HG02678 (cell line): Measurements from ENCODE around the gene CBX1.

Experiments
- ATAC-seq: cut with Tn5 transposase; IDR thresholded peaks from one replicate; pipeline ENCODE4 v1.9.1; 2021; ENCODE audit warnings: mild to moderate bottlenecking, moderate library complexity; ENCODE audit not compliant: unreplicated experiment

The CBX1 gene

DNA sequence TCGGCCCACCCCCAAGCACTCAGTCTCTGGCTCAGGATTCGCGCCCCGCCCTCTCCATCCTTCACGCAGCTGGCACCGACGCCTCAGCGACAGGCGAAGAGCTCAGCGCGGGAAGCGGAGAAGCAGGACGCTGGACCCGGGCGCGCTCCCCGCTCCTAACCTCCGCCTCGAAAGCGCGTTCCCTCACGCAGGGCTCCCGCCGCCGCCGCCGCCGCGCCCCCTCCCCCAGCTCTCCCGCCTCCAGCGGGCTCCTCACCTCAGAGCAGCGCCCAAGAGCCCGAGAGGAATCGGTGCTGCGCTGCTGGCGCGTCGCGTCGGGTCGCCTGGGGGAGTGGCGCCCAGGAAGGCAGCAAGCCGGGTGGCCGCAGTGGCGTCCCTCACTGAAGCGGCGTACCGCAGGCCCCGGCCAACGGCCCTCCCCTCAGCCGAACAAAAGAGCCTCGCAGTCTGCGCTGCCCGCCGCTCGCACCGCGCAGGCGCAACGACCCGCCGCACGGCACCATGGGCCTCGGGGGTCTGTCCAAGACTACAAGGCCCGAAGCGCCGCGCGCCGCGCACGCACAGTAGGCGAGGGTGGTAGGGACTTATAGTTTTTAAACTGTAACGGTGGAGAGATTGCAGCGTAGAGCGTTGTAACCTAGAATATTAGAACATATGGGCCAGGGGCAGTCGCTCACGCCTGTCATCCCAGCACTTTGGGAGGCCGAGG lies at the start of gene CBX1:
Gene CBX1, minus strand, starts transcription at position 467 of the 709 bp plus-strand sequence. CDS start 24,474 bp downstream, outside the sequence.
- peak; percentile 92 for ATAC-seq

DNA sequence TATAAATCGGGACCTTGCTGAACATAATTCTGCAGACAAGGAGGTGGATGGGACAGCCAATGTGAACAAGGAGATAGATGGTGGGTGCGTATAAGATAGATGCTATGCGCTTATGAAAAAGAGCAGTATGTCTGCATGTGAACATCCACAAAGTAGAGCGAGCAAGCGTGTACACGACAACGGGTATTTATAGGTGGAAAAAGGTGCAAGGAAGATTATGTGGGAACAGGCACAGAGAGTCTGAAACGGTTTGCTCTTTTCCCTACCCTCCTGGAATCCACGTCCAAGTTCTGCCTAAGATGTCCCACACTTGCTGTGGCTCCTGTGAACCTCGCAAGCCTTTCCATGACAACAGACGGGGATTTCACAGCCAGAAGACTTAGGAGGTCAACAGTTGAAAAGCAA lies 49.3 kb upstream of the CBX1 start:
- no peak for ATAC-seq

DNA sequence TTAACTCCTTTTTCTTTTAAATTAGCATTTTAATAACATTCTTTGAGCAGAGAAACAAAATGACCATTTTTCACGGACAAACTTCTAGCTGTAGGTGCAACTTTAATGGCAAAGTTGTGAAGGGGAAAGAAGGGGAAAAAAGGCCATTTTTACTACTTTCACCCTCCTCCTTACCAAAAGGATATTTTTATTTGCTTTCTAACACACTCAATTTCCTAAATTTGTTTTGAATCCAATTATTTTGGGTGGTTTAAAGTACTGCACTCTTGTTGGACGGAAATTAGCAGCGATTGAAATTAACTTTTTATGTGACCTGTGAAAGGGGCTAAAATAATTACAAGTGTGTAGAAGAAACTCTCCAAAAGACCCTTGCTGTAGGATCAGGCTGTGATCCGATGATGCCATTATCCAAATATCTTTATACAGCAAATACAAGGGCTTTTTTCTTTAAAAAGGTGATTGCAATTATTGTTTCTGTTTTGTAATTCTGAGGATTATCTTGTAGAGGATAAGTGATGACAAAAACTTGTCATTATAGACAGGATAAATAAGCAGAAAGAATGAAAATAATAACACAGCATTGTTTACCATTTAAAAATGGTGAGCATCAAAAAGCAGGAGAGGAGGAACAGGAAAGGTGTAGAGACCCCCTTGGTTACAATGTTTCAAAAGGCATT lies 48.6 kb upstream of the CBX1 start:
- ATAC-seq = no peak

DNA sequence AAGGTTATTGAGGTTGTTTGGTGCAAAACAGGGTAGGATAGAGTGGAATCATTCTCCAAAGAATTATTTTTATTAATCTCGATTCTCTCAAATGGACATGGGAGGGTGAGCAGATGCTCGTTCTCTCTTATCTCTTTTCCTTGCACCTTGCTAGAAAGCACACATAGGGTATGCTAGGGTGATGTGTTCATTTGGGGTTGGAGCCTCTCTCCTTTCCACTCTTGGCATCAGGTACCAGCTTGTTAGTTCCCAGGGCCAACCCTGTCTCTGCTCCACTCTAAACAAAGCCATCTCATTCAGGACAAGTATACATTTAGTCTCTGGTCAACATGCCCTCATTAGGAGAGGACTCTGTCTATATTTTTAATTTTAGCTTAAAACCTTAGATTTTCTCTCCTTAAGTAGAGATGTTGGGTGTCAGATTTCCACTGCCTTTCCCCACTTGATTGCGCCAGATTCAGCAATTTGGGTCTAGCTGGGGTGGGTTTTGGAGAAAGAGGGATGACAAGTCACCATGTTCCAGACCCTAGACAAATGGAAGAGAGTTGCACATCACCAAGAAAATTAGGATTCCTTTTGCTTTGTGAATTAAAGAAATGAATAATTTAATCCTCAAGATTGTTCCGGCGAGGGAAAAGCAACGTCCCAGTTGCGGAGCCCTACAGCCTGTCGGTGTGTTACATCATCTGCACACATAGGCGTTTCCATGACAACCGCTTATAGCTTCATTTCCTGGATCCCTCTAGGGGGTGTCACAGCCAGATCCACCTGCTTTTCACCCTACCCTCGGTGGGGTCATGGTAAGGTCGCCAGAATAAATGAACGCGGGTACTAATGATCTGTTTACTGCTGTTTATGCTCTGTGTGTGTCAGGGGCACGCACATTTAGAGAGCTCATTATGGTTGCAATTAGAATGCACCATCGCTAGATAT lies 47.8 kb upstream of the CBX1 start:
- no peak for ATAC-seq

DNA sequence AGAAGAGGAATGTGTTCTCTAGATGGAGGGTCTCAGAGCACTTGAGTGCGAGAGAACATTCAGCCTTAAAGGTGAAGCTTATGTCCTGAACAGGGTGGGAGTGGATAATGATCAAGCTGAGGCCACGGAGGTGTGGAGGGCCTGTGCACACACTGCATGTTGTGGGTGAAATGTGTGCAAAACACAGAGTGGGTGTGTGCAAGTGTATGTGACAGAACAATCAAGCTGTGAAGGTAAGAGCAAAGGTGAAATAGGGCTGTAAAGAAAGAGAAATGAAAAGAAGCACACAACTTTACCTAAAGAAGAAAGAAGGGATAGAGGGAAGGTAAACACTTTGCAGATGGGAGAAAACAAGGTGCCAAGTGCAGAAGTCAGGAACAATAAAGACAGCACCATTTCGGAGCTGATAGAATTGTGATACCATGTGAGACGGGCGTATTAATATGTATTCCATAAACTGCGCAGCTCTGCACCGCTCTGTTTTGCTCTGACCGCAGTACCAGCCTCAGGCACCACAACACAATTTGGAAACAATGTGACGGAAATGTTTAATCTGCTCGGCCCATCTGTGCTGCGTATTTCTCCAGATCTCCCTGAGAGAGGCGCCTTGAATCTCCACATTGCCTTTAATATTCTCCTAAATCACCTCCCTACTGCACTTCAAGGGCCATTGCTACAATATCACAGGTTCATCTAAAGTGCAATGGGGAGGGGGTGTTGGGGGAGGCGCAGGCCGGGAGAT lies 46.9 kb upstream of the CBX1 start:
- no peak for ATAC-seq

DNA sequence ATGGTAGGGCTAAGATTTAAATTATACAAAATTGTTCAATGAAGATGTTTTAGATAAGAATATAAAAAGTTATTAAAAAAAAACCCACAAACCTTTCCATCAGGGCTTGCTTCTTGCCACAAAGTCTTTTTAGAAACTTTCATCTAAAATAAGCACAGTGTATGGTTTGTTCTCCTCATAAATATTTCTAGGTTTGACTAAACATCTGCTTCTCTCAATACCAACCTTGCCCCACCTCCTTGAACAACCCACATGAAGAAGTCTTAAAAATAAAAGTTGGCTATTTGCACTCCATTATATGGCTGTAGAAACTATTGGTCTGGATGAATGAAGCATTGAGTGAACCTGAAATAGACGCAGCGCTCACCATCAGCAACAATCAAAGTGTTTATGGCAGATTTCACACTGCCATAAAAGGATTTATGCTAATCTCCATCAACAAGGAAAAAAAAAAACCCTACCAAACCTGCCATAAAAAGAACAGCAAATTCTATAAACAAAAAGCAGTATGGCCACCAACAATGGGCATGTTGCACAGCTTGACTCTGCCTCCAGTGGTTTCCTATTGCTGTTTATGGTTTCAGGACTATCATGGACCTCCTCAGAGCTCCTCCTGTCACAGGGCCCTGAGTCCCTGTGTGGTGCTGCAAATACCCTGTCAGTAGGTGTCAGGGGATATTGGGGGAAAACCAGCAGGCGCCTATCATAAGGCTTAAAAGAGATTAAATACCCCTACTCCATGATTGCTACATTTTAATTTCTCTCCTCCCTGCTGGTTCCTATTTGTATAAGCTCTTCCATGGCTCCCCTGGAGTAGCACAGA lies 43.9 kb upstream of the CBX1 start:
- no peak for ATAC-seq

DNA sequence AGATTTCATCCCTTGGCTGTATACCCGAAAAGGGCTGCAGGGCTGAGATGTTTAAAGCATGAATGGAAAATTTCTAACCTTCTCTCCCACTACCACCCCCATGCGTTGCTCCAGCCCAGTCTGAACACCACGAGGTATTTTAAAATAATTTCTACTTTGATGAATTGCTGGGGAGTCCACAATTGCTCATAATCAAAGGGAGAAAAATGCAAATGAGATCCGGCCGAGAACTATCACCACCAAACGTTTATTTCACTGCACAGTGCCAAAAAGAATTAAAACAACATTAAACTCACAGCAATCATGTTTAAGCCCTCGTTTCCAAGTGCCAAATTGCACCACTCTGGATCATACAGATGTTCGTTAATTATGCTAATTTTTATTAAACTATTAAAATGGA lies 43.0 kb upstream of the CBX1 start:
- no peak for ATAC-seq

DNA sequence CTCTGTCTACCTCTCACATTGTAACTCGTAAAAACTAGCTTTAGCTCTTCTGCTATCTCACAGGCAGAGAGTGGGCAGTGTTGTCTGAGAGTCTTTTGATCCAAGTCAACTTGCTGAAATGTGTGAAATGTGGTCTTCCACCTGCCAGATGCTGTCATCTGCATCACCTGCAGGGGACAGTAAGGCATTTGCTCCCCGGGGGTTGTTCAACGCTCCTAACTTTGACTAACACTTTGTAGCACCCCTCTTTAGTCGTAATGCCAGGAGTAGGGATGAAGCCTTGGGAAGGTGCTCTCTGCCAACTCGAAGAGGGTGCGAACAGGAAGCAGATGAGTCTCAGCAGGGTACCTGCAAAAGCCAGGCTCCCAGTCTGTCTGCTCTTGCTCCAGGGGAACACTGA lies 42.4 kb upstream of the CBX1 start:
- no peak for ATAC-seq

DNA sequence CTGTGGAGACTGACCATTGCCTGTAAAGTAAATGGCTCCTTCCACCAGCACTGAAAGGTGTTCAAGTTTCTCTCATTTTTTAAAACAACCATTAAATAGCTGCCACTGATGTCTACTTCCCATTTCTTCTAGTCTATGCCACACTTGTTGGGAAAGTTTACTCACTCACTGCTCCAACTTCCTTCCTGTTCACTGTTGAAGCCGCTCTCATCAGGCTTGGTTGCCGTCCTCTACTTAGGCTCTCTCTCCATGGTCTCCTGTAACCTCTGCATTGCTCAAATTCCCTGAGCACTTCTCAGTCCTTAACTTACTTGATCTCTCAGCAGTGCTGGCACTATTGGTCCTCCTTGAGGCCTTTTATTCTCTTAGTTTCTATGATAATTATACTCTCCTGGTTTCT lies 38.7 kb upstream of the CBX1 start:
- ATAC-seq = no peak

DNA sequence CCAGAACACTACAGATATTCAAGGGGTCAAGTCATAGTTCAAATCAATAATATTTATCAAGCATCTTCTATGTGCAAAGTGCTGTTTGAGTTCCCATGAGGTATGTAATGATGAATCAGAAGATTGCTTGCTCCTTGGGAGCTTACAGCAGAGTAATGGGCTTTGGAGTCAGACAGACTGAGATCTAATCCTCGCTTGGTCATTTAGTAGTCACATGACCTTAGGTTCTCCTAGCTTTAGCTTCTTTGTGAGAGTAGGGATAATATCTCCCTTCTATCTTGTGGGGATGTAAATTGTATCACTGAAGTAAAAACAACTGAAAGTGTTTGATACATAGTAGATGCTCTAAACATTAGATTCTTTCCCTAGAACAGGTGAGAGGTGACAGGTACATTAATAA lies 36.4 kb upstream of the CBX1 start:
- ATAC-seq = no peak

DNA sequence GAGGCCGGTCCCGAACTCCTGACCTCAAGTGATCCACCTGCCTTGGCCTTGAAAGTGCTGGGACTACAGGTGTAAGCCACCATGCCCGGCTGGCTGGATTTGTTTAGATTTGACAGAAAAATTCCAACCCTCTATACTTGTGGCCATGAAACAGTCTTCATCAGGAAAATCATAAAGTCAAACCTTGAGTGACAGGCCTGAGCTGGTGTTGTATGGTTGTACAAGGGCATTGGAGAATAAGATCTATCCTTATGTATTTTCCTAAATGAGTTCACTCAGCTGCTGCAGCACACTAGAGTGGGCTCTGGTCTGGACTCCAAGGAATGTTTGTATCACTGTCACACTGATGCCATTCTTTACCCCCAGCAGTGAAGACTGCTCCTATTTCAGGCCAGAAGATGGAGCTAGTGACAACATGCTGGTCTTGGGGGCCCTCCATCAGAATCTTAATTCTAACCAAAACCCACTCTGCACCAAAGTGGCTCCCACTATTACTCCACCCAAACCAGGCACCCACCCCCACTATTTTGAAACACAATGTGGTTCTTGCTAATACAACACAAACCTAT lies 33.7 kb upstream of the CBX1 start:
- ATAC-seq = no peak

DNA sequence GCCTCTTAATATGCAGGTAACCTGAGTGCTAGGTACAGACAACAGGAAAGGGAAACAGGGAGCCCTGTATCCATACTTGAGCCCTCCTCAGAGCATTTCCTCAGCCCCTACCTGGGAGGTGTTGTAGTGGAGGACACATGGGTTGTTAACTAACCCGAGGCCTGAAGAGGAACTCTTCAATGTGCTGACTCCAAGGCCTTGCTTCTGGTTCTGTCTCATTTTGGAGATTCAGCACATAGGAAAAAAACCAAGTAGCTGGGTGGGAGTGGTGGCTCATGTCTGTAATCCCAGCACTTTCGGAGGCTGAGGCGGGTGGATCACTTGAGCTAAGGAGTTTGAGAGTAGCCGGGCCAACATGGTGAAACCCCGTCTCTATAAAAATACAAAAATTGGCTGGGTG lies 31.1 kb upstream of the CBX1 start:
- no peak for ATAC-seq

DNA sequence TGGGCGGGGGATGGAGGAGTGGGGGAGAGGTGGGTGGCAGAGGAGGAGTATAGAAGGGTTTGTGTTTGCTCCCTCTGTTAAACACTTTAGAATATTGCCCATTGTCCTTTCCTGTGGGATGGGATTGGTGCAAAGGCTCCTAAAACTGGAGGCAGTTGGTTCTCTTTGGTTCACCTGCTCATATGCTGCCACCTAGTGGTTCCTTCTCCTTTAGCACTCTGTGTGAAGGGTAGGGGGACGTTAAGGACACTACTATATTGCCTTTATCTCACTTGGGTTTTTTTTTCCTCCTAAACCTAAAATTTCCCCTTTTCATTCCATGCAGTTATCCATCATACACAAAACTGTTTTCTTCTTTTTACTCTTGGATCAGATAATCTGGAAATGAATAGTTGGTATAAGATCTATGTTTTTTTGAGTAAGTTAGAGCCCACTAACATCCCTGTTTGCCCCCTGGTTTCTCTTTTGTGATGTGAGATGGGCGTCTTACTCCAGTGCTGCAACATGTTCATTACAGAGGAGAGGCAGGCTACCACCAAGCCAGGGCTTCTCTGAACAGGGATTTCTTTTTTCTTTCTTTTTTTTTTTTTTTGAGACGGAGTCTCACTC lies 30.0 kb upstream of the CBX1 start:
- no peak for ATAC-seq

DNA sequence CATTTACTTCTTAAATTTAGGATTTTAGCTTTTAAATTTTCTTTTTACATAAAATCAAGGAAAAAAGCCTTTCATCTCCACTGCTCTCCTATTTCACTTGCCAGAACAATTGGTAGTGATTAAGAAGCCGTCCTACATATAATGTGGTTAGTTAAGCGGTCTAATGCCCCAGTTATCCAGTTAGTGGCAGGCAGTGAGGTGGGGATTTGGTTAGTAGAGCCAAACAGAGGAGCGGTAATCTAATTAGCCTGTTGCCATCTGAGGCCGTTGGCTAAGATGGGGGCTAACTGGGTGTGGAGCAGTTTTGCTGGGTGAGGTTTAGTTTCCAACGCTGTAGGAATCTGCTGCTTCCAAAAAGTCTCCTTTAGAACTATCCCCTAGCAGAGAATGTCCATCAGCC lies 28.7 kb upstream of the CBX1 start:
- ATAC-seq = no peak

DNA sequence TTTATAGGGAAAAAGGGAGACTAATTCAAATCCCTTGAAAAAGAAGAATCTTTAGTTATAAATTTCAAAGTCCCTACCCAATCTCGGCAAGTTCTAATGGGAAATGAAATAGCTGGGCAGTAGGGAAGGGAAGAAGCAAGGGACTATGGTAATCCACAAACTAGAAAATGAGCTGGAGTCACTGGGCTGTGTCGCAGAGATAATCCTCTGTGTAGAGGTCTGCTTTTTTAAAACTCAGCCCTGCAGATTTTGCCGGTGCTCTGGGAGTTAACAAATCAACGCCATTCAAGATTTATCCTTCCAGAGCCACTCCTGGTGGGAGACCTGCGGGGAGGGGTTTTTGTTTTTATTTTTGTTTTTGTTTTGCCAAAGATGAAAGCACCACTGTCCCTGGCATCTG lies 27.1 kb upstream of the CBX1 start:
- ATAC-seq = no peak

DNA sequence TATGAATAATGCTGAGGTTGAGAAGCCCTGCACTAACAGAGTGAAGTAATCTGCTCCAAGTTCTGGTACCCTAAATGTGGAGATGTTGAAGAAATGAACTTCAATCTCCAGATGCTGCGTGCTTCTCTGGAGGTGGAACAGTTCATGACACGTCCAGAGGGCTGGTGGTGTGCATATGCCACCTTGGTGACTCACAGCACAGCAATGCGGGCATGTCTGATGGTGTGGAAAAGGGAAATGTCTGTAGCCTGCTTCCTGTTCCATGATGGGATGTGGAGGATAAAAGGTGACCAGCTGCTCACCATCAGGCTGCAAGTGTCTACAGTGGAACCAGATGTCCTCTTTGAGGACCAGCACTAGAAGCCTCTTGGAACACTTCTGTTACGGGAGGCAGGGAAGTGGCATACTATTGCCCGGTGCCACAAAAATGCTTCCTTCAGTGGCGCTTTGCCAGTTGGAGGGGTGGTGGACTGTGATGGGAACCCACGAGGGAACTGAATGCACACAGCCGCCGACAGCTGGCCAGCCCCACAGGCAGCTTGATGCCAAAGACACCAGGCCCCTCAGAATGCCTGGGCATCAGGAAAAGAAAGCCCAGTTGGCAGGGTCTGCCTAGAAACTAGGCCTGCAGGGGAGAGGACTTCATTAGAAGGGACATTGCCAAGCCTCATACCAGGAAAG lies 26.2 kb upstream of the CBX1 start:
- ATAC-seq = no peak

DNA sequence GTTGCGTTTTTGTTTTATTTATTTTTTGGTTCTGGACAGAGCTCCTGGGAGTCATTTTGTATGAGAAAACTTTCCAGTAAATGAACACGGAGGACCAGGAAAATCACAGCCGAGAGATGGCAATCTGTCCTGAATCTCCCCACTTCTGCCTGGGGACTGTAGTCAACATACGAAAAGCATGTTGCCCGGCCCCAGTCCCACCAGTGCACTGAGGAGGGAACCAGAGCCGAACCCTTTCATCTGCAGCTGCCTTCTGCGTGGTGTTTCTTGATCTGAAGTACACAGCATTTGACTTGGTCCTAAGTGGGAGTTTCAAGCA lies 25.2 kb upstream of the CBX1 start:
- ATAC-seq = no peak

DNA sequence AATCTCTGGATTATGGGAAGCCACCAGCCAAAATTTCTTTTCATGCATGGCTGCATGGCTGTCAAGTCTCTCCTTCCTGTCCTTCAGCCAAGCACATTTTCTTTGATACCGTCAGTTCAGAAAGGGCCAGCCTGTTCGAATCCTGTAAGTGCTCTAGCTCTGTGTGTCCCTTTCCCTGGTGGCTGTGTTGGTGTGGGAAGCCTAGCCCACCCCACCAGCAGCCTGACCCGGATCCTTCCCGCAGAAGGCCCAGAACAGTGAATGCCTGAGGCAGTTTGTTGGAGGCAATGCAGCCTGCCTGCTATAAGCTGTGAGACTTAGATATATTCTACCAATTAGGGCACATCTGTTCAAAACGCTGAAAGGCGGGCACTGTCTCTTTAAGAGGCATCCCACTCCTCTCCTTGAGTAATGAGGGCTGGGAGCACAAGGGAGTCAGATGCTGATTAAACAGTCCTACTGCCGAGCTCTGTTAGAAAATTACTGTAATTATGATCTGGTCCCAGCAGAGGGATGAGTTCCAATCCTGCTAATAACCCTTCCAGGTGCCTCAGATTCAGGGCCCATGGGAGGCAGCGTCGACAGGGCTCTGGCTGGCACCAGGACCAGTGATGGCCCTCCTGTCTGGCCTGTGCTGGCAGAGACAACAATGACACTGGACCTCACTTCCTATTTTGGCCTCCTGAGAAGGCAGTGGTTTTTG lies 24.7 kb upstream of the CBX1 start:
- no peak for ATAC-seq
